ENCODE data around the gene STAMBP. TPM values are rescaled to one million over a fixed set of nuclear protein-coding genes. Genes with fewer than 3 reads are reported as not detected.

Gene STAMBP
- total and polyA plus RNA-seq, 2 of the 13 experiments (the other 11 are each of a cell fraction or from before 2014, with no cell fraction given), result 49.6 to 53.2 TPM

- TF ChIP-seq NFAT5 (CRISPR knock-in tag; IDR thresholded peaks at IDR 0.05) (no peak), ZNF766 (CRISPR knock-in tag; IDR thresholded peaks at IDR 0.05; ENCODE audit: borderline replicate concordance) (no peak), ZSCAN30 (CRISPR knock-in tag; IDR thresholded peaks at IDR 0.05) (no peak), MAFF (IDR thresholded peaks at IDR 0.05; ENCODE audit: low read depth, low read length) (no peak), PHF8 (CRISPR knock-in tag; IDR thresholded peaks at IDR 0.05) (no peak), SRF (IDR thresholded peaks at IDR 0.05; ENCODE audit: low read depth, low read length) (no peak), ZNF687 (CRISPR knock-in tag; IDR thresholded peaks at IDR 0.05) (no peak), HNRNPLL (IDR thresholded peaks at IDR 0.05; ENCODE audit: low read depth, low read length, poor library complexity, severe bottlenecking) (no peak), MEF2D (CRISPR knock-in tag; IDR thresholded peaks at IDR 0.05) (no peak), ZNF607 (CRISPR knock-in tag; IDR thresholded peaks at IDR 0.05; ENCODE audit: borderline replicate concordance) (no peak), ZNF781 (CRISPR knock-in tag; IDR thresholded peaks at IDR 0.05; ENCODE audit: borderline replicate concordance, not compliant biosample characterization) (no peak), ZNF567 (CRISPR knock-in tag; IDR thresholded peaks at IDR 0.05; ENCODE audit: borderline replicate concordance) (no peak), BCLAF1 (IDR thresholded peaks at IDR 0.05) (no peak), ZNF660 (CRISPR knock-in tag; IDR thresholded peaks at IDR 0.05; ENCODE audit: borderline replicate concordance, low read depth) (no peak), RAD51 (IDR thresholded peaks at IDR 0.05; ENCODE audit: borderline replicate concordance) (no peak), ZNF30 (CRISPR knock-in tag; IDR thresholded peaks at IDR 0.05) (no peak), MED8 (CRISPR knock-in tag; IDR thresholded peaks at IDR 0.05; ENCODE audit: insufficient replicate concordance) (no peak), TSC22D2 (CRISPR knock-in tag; IDR thresholded peaks at IDR 0.05; ENCODE audit: borderline replicate concordance) (no peak)
These were observed 13.9 kb downstream of the STAMBP start (continued) for GRCh38 chr2:73842739-73843019.
